ENCODE results near the gene KLHL30. TPM values are rescaled to one million over a fixed set of nuclear protein-coding genes. Genes with fewer than 3 reads are reported as not detected.

KLHL30 gene
- polyA plus RNA-seq, 1 donor (not counting 4 experiments of a cell fraction or from before 2014, with no cell fraction given): not detected

- dilution Hi-C loops (cut with MboI; ENCODE audit: extremely low pct_ligation_motif_present, low sequenced_read_pairs): no loop called here
- no peak overlapping the region for H3K4me2 ChIP-seq (ENCODE audit: control insufficient read depth, extremely low read depth, insufficient read depth, low read depth, low read length)
- H3K9ac ChIP-seq (ENCODE audit: control insufficient read depth, extremely low read depth, insufficient read depth, low read length): no peak overlapping the region
- peaks cover 4% of the 10 kb centered on the region for H3K4me1 ChIP-seq (ENCODE audit: control insufficient read depth, extremely low read depth, insufficient read depth, low read length)
- H3K27me3 ChIP-seq (ENCODE audit: control insufficient read depth, extremely low read depth, insufficient read depth, low read length): no peaks in the 10 kb centered on the region
- H3K4me3 ChIP-seq (ENCODE audit: control insufficient read depth in 2 of 3, extremely low read depth in 1 of 3, insufficient read depth in 2 of 3, low read depth in 1 of 3, low read length in 3 of 3): no peak overlapping the region
- no peak overlapping the region for H3K27ac ChIP-seq (ENCODE audit: control insufficient read depth, insufficient read depth, low read length)
- no peaks in the 10 kb centered on the region for H4K20me1 ChIP-seq (ENCODE audit: control insufficient read depth, extremely low read depth, insufficient read depth, low read length)
- no peak for DNase-seq (ENCODE audit: low read depth, low spot score)
- no peak overlapping the region for H2AFZ ChIP-seq (ENCODE audit: control insufficient read depth, low read length)
- no peaks in the 10 kb centered on the region for H3K9me3 ChIP-seq (ENCODE audit: control insufficient read depth, low read depth, low read length)
- no peaks in the 10 kb centered on the region for H3K79me2 ChIP-seq (ENCODE audit: control insufficient read depth, insufficient read depth, low read length)
- peaks cover 2 to 3% of the 10 kb centered on the region in 2 experiments for H3K36me3 ChIP-seq (ENCODE audit: control insufficient read depth in 2 of 2, extremely low read depth in 1 of 2, insufficient read depth in 2 of 2, low read length in 2 of 2)
- FAIRE-seq: no peak
- no peaks in the 10 kb centered on the region for H3K9me1 ChIP-seq (ENCODE audit: control insufficient read depth, extremely low read depth, insufficient read depth, low read length)
- no peak for TF ChIP-seq EZH2 (IDR thresholded peaks at IDR 0.05; ENCODE audit: low read length)
- TF ChIP-seq CTCF (optimal IDR thresholded peaks at IDR 0.05 in 1 of 3, IDR thresholded peaks at IDR 0.05 in 1 of 3, conservative IDR thresholded peaks at IDR 0.05 in 1 of 3; ENCODE audit: extremely low read depth in 1 of 3, insufficient read depth in 2 of 3, low read length in 3 of 3): no peak
Measured at GRCh38 chr2:238093181-238094140, 45.0 kb upstream of the KLHL30 start.

- Histone ChIP-seq H3K27me3 (ENCODE audit: control insufficient read depth, extremely low read depth, insufficient read depth, low read length) (no peaks in the 10 kb centered on the region), H3K79me2 (ENCODE audit: control insufficient read depth, insufficient read depth, low read length) (no peaks in the 10 kb centered on the region), H3K27ac (ENCODE audit: control insufficient read depth, insufficient read depth, low read length) (no peak overlapping the region), H3K9me3 (ENCODE audit: control insufficient read depth, low read depth, low read length) (no peaks in the 10 kb centered on the region), H3K9me1 (ENCODE audit: control insufficient read depth, extremely low read depth, insufficient read depth, low read length) (no peaks in the 10 kb centered on the region), H3K36me3 (ENCODE audit: control insufficient read depth in 2 of 2, extremely low read depth in 1 of 2, insufficient read depth in 2 of 2, low read length in 2 of 2) (peaks cover 0 to 2% of the 10 kb centered on the region in 2 experiments), H3K4me2 (ENCODE audit: control insufficient read depth, extremely low read depth, insufficient read depth, low read depth, low read length) (no peak overlapping the region), H3K4me1 (ENCODE audit: control insufficient read depth, extremely low read depth, insufficient read depth, low read length) (peaks cover 8% of the 10 kb centered on the region), H4K20me1 (ENCODE audit: control insufficient read depth, extremely low read depth, insufficient read depth, low read length) (no peaks in the 10 kb centered on the region), H3K9ac (ENCODE audit: control insufficient read depth, extremely low read depth, insufficient read depth, low read length) (no peak overlapping the region), H2AFZ (ENCODE audit: control insufficient read depth, low read length) (no peak overlapping the region), H3K4me3 (ENCODE audit: control insufficient read depth in 2 of 3, extremely low read depth in 1 of 3, insufficient read depth in 2 of 3, low read depth in 1 of 3, low read length in 3 of 3) (no peak overlapping the region)
- dilution Hi-C loops (cut with MboI; ENCODE audit: extremely low pct_ligation_motif_present, low sequenced_read_pairs): no loop called here
- FAIRE-seq (no peak), DNase-seq (ENCODE audit: low read depth, low spot score) (no peak)
- TF ChIP-seq EZH2 (IDR thresholded peaks at IDR 0.05; ENCODE audit: low read length): no peak
- no peak for TF ChIP-seq CTCF (optimal IDR thresholded peaks at IDR 0.05 in 1 of 3, IDR thresholded peaks at IDR 0.05 in 1 of 3, conservative IDR thresholded peaks at IDR 0.05 in 1 of 3; ENCODE audit: extremely low read depth in 1 of 3, insufficient read depth in 2 of 3, low read length in 3 of 3)
Measured at GRCh38 chr2:238094438-238095022, 43.9 kb upstream of the KLHL30 start.
